Measurements from ENCODE around the gene DKK1. TPM values are rescaled to one million over a fixed set of nuclear protein-coding genes. Genes with fewer than 3 reads are reported as not detected.

Gene DKK1
- total and polyA plus RNA-seq, 2 of the 4 experiments (the other 2 are of a cell fraction) = 97.6 to 116 TPM

DNA sequence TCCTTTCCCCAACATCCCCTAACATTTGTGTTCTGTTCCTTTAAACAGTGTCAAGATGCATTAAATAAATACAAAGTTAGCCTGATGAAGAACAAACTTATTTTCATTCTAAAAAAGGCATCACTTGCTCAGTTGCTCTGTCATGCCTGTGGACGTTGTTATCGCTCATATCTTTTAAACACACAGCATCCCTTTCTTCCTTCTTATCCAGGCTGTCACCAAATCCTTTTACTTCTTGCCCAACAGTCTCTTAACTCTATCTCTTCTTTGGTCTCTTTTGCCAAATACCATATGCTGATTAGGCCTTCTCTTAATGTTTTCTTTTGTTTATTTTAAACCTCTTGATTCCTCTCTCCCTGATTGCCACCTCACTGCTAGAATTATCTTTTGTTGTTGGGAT, 43.9 kb downstream of the DKK1 start:
- TF ChIP-seq, protein P1, sequence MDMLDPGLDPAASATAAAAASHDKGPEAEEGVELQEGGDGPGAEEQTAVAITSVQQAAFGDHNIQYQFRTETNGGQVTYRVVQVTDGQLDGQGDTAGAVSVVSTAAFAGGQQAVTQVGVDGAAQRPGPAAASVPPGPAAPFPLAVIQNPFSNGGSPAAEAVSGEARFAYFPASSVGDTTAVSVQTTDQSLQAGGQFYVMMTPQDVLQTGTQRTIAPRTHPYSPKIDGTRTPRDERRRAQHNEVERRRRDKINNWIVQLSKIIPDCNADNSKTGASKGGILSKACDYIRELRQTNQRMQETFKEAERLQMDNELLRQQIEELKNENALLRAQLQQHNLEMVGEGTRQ (IDR thresholded peaks at IDR 0.05; ENCODE audit: low read depth, low read length) = no peak
- TF ChIP-seq CEBPB (IDR thresholded peaks at IDR 0.05; ENCODE audit: low read depth, low read length) (no peak), MAZ (IDR thresholded peaks at IDR 0.05; ENCODE audit: borderline replicate concordance, low read depth, low read length) (no peak), POLR2A (IDR thresholded peaks at IDR 0.05; ENCODE audit: low read depth, low read length) (no peak), MAFK (IDR thresholded peaks at IDR 0.05; ENCODE audit: low read depth, low read length) (no peak), FOS (IDR thresholded peaks at IDR 0.05; ENCODE audit: low read depth, low read length) (no peak), RFX5 (IDR thresholded peaks at IDR 0.05; ENCODE audit: low read depth, low read length) (no peak), RCOR1 (IDR thresholded peaks at IDR 0.05; ENCODE audit: insufficient replicate concordance, low read length) (no peak), SMC3 (IDR thresholded peaks at IDR 0.05; ENCODE audit: low read depth, low read length) (no peak), RAD21 (IDR thresholded peaks at IDR 0.05; ENCODE audit: low read length) (no peak), BHLHE40 (IDR thresholded peaks at IDR 0.05; ENCODE audit: low read depth, low read length) (no peak), MXI1 (IDR thresholded peaks at IDR 0.05; ENCODE audit: borderline replicate concordance, low read depth, low read length) (no peak), NFE2L2 (IDR thresholded peaks at IDR 0.05; ENCODE audit: low read depth, low read length) (no peak)
- TF ChIP-seq, protein P2, sequence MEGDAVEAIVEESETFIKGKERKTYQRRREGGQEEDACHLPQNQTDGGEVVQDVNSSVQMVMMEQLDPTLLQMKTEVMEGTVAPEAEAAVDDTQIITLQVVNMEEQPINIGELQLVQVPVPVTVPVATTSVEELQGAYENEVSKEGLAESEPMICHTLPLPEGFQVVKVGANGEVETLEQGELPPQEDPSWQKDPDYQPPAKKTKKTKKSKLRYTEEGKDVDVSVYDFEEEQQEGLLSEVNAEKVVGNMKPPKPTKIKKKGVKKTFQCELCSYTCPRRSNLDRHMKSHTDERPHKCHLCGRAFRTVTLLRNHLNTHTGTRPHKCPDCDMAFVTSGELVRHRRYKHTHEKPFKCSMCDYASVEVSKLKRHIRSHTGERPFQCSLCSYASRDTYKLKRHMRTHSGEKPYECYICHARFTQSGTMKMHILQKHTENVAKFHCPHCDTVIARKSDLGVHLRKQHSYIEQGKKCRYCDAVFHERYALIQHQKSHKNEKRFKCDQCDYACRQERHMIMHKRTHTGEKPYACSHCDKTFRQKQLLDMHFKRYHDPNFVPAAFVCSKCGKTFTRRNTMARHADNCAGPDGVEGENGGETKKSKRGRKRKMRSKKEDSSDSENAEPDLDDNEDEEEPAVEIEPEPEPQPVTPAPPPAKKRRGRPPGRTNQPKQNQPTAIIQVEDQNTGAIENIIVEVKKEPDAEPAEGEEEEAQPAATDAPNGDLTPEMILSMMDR (conservative IDR thresholded peaks at IDR 0.05; ENCODE audit: low read depth, low read length) = no peak
- TF ChIP-seq, protein P3, sequence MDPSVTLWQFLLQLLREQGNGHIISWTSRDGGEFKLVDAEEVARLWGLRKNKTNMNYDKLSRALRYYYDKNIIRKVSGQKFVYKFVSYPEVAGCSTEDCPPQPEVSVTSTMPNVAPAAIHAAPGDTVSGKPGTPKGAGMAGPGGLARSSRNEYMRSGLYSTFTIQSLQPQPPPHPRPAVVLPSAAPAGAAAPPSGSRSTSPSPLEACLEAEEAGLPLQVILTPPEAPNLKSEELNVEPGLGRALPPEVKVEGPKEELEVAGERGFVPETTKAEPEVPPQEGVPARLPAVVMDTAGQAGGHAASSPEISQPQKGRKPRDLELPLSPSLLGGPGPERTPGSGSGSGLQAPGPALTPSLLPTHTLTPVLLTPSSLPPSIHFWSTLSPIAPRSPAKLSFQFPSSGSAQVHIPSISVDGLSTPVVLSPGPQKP (IDR thresholded peaks at IDR 0.05; ENCODE audit: borderline replicate concordance, low read depth, low read length) = no peak
- intact Hi-C loops (cut with micrococcal nuclease) = no loop called here
- Histone ChIP-seq H3K27ac (ENCODE audit: insufficient read depth, low read length) (no peak overlapping the region), H2BK5ac (ENCODE audit: low read depth, low read length, poor library complexity, severe bottlenecking) (no peak overlapping the region), H3K18ac (ENCODE audit: low read depth, low read length) (no peak overlapping the region), H3K4me2 (ENCODE audit: low read depth, low read length) (no peak overlapping the region), H4K5ac (ENCODE audit: low read depth, low read length) (no peak overlapping the region), H3K36me3 (ENCODE audit: control insufficient read depth, insufficient read depth, low read length) (no peaks in the 10 kb centered on the region), H4K20me1 (ENCODE audit: insufficient read depth, low read length) (no peaks in the 10 kb centered on the region), H2BK15ac (ENCODE audit: low read depth, low read length) (no peak overlapping the region), H3K79me1 (ENCODE audit: low read depth in 1 of 2, low read length in 2 of 2) (no peaks in the 10 kb centered on the region), H2AK5ac (ENCODE audit: low read depth, low read length) (no peak overlapping the region), H2AK9ac (replicated peaks; ENCODE audit: low read depth, low read length, poor library complexity) (no peak overlapping the region), H2BK120ac (ENCODE audit: low read depth, low read length) (no peak overlapping the region), H2AFZ (replicated peaks; ENCODE audit: low read length, poor library complexity) (no peak overlapping the region), H3K9ac (ENCODE audit: low read depth, low read length) (no peak overlapping the region), H2BK20ac (ENCODE audit: low read depth, low read length) (no peak overlapping the region), H3K27me3 (ENCODE audit: control insufficient read depth, insufficient read depth, low read length) (no peaks in the 10 kb centered on the region), H3K4ac (ENCODE audit: low read depth, low read length) (no peak overlapping the region), H3K9me1 (ENCODE audit: insufficient read depth, low read length) (no peaks in the 10 kb centered on the region), H4K91ac (ENCODE audit: insufficient read depth, low read depth, low read length) (no peak overlapping the region), H3K23ac (ENCODE audit: low read depth, low read length) (no peak overlapping the region), H3K56ac (ENCODE audit: extremely low read depth, insufficient read depth, low read length) (no peak overlapping the region), H3K4me1 (ENCODE audit: control insufficient read depth, insufficient read depth, low read length) (peaks cover 4% of the 10 kb centered on the region; the same call in 1 of the 2 replicates), H3K9me3 (ENCODE audit: control insufficient read depth, insufficient read depth, low read length) (no peaks in the 10 kb centered on the region), H3K14ac (replicated peaks; ENCODE audit: low read depth, low read length) (0 out of 2 replicates have a peak overlapping the region, but pooled peaks have one; percentile 22), H3K4me3 (ENCODE audit: insufficient read depth, low read depth, low read length) (no peak overlapping the region), H4K8ac (ENCODE audit: low read depth in 2 of 2, low read length in 2 of 2) (no peak overlapping the region)
- WGBS, 2 experiments (ENCODE audit: extremely low coverage in 2 of 2, insufficient read length in 1 of 2) = 43% methylated on average over 2 of the region's 2 CpGs; no CpG with 5 or more reads in 1 of the 2 experiments
- no TSS peak for BruUV-seq (replicated peaks)
- in situ Hi-C loops (cut with MboI; ENCODE audit: low sequenced_read_pairs) = no loop called here
- dilution Hi-C loops (cut with HindIII; ENCODE audit: low sequenced_read_pairs, unreplicated experiment) = no loop called here
- POLR2A ChIA-PET (ENCODE audit: unreplicated experiment) = no interaction called here
- CTCF ChIA-PET = no interaction called here
- ATAC-seq (ENCODE audit: low read depth) (no peak; the same call in 1 of the 2 replicates), DNase-seq (peak; percentile 9)

Data from IMR-90 (cell line).